ENCODE results near the gene POPDC3.
A peak's percentile ranks its signal among the peaks of the same experiment; 100 is the strongest.

The POPDC3 gene

GRCh38 chr6:105164418-105164817 lies 15.4 kb downstream of the POPDC3 start:
- H3K27ac ChIP-seq: no peak overlapping the region
- no peak overlapping the region for H3K4me3 ChIP-seq

- no peak overlapping the region for H3K27ac ChIP-seq
- no peak overlapping the region for H3K4me3 ChIP-seq
Observed at GRCh38 chr6:105163183-105163582, 16.6 kb downstream of the POPDC3 start.

GRCh38 chr6:105162377-105162776 lies 17.4 kb downstream of the POPDC3 start:
- Histone ChIP-seq H3K27ac (no peak overlapping the region), H3K4me3 (no peak overlapping the region)

GRCh38 chr6:105161421-105161820 lies 18.4 kb downstream of the POPDC3 start:
- Histone ChIP-seq H3K27ac (no peak overlapping the region), H3K4me3 (no peak overlapping the region)

- Histone ChIP-seq H3K4me3 (no peak overlapping the region), H3K27ac (no peak overlapping the region)
Observed at GRCh38 chr6:105153676-105154075, 26.1 kb downstream of the POPDC3 start.

- Histone ChIP-seq H3K4me3 (no peak overlapping the region), H3K27ac (no peak overlapping the region)
Observed at GRCh38 chr6:105152880-105153279, 26.9 kb downstream of the POPDC3 start.

GRCh38 chr6:105151644-105152043 lies 28.2 kb downstream of the POPDC3 start:
- Histone ChIP-seq H3K4me3 (no peak overlapping the region), H3K27ac (no peak overlapping the region)

GRCh38 chr6:105138141-105138540 lies 41.7 kb downstream of the POPDC3 start:
- Histone ChIP-seq H3K27ac (no peak overlapping the region), H3K4me3 (no peak overlapping the region)

- Histone ChIP-seq H3K4me3 (peak overlapping the region; percentile 56 to 71 (median 59)), H3K27ac (peak overlapping the region in 1 of 21 experiments; percentile 22)
Observed at GRCh38 chr6:105137388-105137787, 42.4 kb downstream of the POPDC3 start.

- H3K4me3 ChIP-seq: peak overlapping the region; percentile 56 to 71 (median 59)
- H3K27ac ChIP-seq: peak overlapping the region in 19 of 21 experiments; percentile 11 to 85 (median 58)
Observed at GRCh38 chr6:105136431-105137350, 43.1 kb downstream of the POPDC3 start.

GRCh38 chr6:105135907-105136430 lies 43.8 kb downstream of the POPDC3 start:
- H3K27ac ChIP-seq: peak overlapping the region in 17 of 21 experiments; percentile 11 to 85 (median 59)
- peak overlapping the region; percentile 56 to 71 (median 59) for H3K4me3 ChIP-seq

- no peak overlapping the region for H3K4me3 ChIP-seq
- H3K27ac ChIP-seq: no peak overlapping the region
Observed at GRCh38 chr6:105135056-105135455, 44.8 kb downstream of the POPDC3 start.

- Histone ChIP-seq H3K4me3 (no peak overlapping the region), H3K27ac (no peak overlapping the region)
Observed at GRCh38 chr6:105122717-105123116, 57.1 kb downstream of the POPDC3 start.

- Histone ChIP-seq H3K27ac (no peak overlapping the region), H3K4me3 (no peak overlapping the region)
Observed at GRCh38 chr6:105121981-105122380, 57.8 kb downstream of the POPDC3 start.

GRCh38 chr6:105120570-105120969 lies 59.2 kb downstream of the POPDC3 start:
- no peak overlapping the region for H3K4me3 ChIP-seq
- no peak overlapping the region for H3K27ac ChIP-seq

- Histone ChIP-seq H3K4me3 (no peak overlapping the region), H3K27ac (no peak overlapping the region)
Observed at GRCh38 chr6:105116150-105116549, 63.7 kb downstream of the POPDC3 start.

GRCh38 chr6:105113422-105113821 lies 66.4 kb downstream of the POPDC3 start:
- H3K27ac ChIP-seq: no peak overlapping the region

GRCh38 chr6:105112577-105112976 lies 67.2 kb downstream of the POPDC3 start:
- Histone ChIP-seq H3K27ac (no peak overlapping the region), H3K4me3 (no peak overlapping the region)

More at GRCh38 chr6:105113422-105113821, 66.4 kb downstream of the POPDC3 start:
- H3K4me3 ChIP-seq: no peak overlapping the region

GRCh38 chr6:105111871-105112270 lies 67.9 kb downstream of the POPDC3 start:
- Histone ChIP-seq H3K27ac (no peak overlapping the region), H3K4me3 (no peak overlapping the region)

GRCh38 chr6:105111105-105111504 lies 68.7 kb downstream of the POPDC3 start:
- Histone ChIP-seq H3K4me3 (no peak overlapping the region), H3K27ac (no peak overlapping the region)

All from skin epidermis (tissue), 12 donors.